Measurements from ENCODE around the gene DAAM1. TPM values are rescaled to one million over a fixed set of nuclear protein-coding genes. Genes with fewer than 3 reads are reported as not detected.

The DAAM1 gene
- polyA plus RNA-seq, 1 donor from 2014 or later = 161 TPM

DNA sequence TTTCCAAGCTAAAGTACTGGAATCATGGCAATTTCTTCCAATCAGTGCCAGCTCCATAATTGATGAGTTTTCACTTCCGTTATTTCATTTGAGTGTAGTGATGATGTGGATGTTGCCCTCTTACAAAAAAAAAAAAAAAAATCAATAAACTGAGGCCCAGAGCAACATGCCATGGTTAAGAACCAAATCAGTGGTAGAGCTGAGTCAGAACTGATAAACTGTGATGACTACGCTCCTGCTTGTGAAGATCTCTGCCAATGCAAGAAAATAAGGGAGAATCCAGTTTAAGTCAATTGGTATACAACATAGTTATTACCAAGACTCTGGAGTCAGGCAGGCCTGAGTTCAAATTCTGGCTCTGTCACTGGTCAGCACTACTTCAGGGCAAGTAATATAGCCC lies 174.0 kb downstream of the DAAM1 start:
- Histone ChIP-seq H3F3A (ENCODE audit: insufficient read depth, low read length, poor library complexity, severe bottlenecking) (no peaks in the 10 kb centered on the region), H3K9me2 (ENCODE audit: insufficient read depth, low read length) (no peaks in the 10 kb centered on the region), H3K36me3 (ENCODE audit: insufficient read depth, low read length) (peaks cover 24% of the 10 kb centered on the region), H3K4me2 (ENCODE audit: low read length) (no peak overlapping the region), H4K20me1 (ENCODE audit: insufficient read depth) (no peaks in the 10 kb centered on the region), H3K9me3 (ENCODE audit: low read length) (no peaks in the 10 kb centered on the region), H3K27me3 (ENCODE audit: insufficient read depth, low read depth, low read length) (no peaks in the 10 kb centered on the region), H3K79me2 (replicated peaks; ENCODE audit: insufficient read depth, low read length) (no peaks in the 10 kb centered on the region), H3K4me3 (ENCODE audit: low read length) (no peak overlapping the region), H2AFZ (ENCODE audit: low read depth, low read length) (no peak overlapping the region), H3K27ac (ENCODE audit: low read length) (no peak overlapping the region), H3K9ac (ENCODE audit: low read length) (no peak overlapping the region)
- TF ChIP-seq TAF1 (IDR thresholded peaks at IDR 0.05; ENCODE audit: low read depth) (no peak), EZH2 (IDR thresholded peaks at IDR 0.05; ENCODE audit: borderline replicate concordance, insufficient read depth, low read length, poor library complexity, severe bottlenecking) (no peak), SMC3 (conservative IDR thresholded peaks at IDR 0.05; ENCODE audit: poor library complexity) (no peak), REST (IDR thresholded peaks at IDR 0.05; ENCODE audit: borderline replicate concordance) (no peak), MXI1 (conservative IDR thresholded peaks at IDR 0.05; ENCODE audit: poor library complexity, severe bottlenecking) (no peak), POLR2AphosphoS5 (IDR thresholded peaks at IDR 0.05) (no peak), CTCF (IDR thresholded peaks at IDR 0.05; ENCODE audit: poor library complexity, severe bottlenecking) (no peak), RAD21 (conservative IDR thresholded peaks at IDR 0.05) (no peak), EP300 (conservative IDR thresholded peaks at IDR 0.05; ENCODE audit: poor library complexity, severe bottlenecking) (no peak)

GRCh38 chr14:59363531-59364226 lies 175.2 kb downstream of the DAAM1 start:
- H2AFZ ChIP-seq (ENCODE audit: low read depth, low read length) = no peak overlapping the region
- TF ChIP-seq SMC3 (conservative IDR thresholded peaks at IDR 0.05; ENCODE audit: poor library complexity) (no peak), EZH2 (IDR thresholded peaks at IDR 0.05; ENCODE audit: borderline replicate concordance, insufficient read depth, low read length, poor library complexity, severe bottlenecking) (no peak), RAD21 (conservative IDR thresholded peaks at IDR 0.05) (no peak), MXI1 (conservative IDR thresholded peaks at IDR 0.05; ENCODE audit: poor library complexity, severe bottlenecking) (no peak), TAF1 (IDR thresholded peaks at IDR 0.05; ENCODE audit: low read depth) (no peak), REST (IDR thresholded peaks at IDR 0.05; ENCODE audit: borderline replicate concordance) (no peak), CTCF (IDR thresholded peaks at IDR 0.05; ENCODE audit: poor library complexity, severe bottlenecking) (no peak), POLR2AphosphoS5 (IDR thresholded peaks at IDR 0.05) (no peak), EP300 (conservative IDR thresholded peaks at IDR 0.05; ENCODE audit: poor library complexity, severe bottlenecking) (no peak)
- H4K20me1 ChIP-seq (ENCODE audit: insufficient read depth) = no peaks in the 10 kb centered on the region
- H3K9me3 ChIP-seq (ENCODE audit: low read length) = no peaks in the 10 kb centered on the region
- no peaks in the 10 kb centered on the region for H3K27me3 ChIP-seq (ENCODE audit: insufficient read depth, low read depth, low read length)
- no peak overlapping the region for H3K27ac ChIP-seq (ENCODE audit: low read length)
- no peak overlapping the region for H3K4me2 ChIP-seq (ENCODE audit: low read length)
- H3K9me2 ChIP-seq (ENCODE audit: insufficient read depth, low read length) = no peaks in the 10 kb centered on the region
- H3K79me2 ChIP-seq (replicated peaks; ENCODE audit: insufficient read depth, low read length) = no peaks in the 10 kb centered on the region
- no peak overlapping the region for H3K9ac ChIP-seq (ENCODE audit: low read length)
- peaks cover 32% of the 10 kb centered on the region for H3K36me3 ChIP-seq (ENCODE audit: insufficient read depth, low read length)
- no peak overlapping the region for H3K4me3 ChIP-seq (ENCODE audit: low read length)
- H3F3A ChIP-seq (ENCODE audit: insufficient read depth, low read length, poor library complexity, severe bottlenecking) = peaks cover 3% of the 10 kb centered on the region

Data from neural cell (in vitro differentiated cells).